ENCODE data around the gene PRKCQ.

DNA sequence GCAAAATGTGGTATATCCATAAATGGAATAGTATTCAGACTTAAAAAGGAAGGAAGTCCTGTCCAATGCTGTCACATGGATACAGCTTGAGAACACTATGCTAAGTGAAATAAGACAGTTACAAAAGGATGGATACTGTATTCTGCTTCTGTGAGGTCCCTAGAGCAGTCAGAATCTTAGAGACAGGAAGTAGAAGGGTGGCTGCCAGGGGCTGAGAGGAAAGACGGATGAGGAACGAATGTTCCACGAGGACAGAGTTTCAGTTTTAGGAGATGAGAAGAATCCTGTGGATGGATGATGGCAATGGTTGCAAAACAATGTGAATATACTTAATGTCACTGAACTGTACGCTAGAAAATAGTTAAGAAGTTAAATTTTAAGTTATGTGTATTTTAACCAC is 3.8 kb downstream of the PRKCQ start:
- TF ChIP-seq, protein P1, sequence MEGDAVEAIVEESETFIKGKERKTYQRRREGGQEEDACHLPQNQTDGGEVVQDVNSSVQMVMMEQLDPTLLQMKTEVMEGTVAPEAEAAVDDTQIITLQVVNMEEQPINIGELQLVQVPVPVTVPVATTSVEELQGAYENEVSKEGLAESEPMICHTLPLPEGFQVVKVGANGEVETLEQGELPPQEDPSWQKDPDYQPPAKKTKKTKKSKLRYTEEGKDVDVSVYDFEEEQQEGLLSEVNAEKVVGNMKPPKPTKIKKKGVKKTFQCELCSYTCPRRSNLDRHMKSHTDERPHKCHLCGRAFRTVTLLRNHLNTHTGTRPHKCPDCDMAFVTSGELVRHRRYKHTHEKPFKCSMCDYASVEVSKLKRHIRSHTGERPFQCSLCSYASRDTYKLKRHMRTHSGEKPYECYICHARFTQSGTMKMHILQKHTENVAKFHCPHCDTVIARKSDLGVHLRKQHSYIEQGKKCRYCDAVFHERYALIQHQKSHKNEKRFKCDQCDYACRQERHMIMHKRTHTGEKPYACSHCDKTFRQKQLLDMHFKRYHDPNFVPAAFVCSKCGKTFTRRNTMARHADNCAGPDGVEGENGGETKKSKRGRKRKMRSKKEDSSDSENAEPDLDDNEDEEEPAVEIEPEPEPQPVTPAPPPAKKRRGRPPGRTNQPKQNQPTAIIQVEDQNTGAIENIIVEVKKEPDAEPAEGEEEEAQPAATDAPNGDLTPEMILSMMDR (IDR thresholded peaks at IDR 0.05) = no peak
- TF ChIP-seq POLR2AphosphoS5 (IDR thresholded peaks at IDR 0.05) = no peak

Data from breast epithelium (tissue), 3 donors.